Transverse colon (tissue), 4 donors: Measurements from ENCODE around the gene SEMA3G. TPM values are rescaled to one million over a fixed set of nuclear protein-coding genes. Genes with fewer than 3 reads are reported as not detected.

Experiments
- DNase-seq: peaks from one replicate; pipeline ENCODE4 v3.0.0-alpha.2; 2019
- H3K27ac ChIP-seq, 4 donors: fragments of 200-600 bp; sonication (generic); 2 replicates each; pipeline ENCODE4 v1.5.1; 2016 to 2018; ENCODE audit warnings: inconsistent platforms in 4 of 4
- H3K27me3 ChIP-seq: fragments of 200-600 bp; sonication (generic); 2 replicates; pipeline ENCODE4 v1.5.1; 2017; ENCODE audit warnings: inconsistent platforms
- H3K36me3 ChIP-seq, 4 donors: fragments of 200-600 bp; sonication (generic); 2 replicates each; pipeline ENCODE4 v1.5.1; 2017 to 2019; ENCODE audit warnings: inconsistent platforms in 4 of 4
- H3K4me1 ChIP-seq, 4 donors: fragments of 200-600 bp; sonication (generic); 2 replicates each; pipeline ENCODE4 v1.5.1; 2017 to 2020; ENCODE audit warnings: inconsistent platforms in 4 of 4
- H3K4me3 ChIP-seq, 4 donors: fragments of 200-600 bp; sonication (generic); 1 replicate in 1 of 4; 2 replicates in 3 of 4; pipeline versions ENCODE4 v1.5.1 to v1.6.1; 2017 to 2019; ENCODE audit warnings: inconsistent platforms in 4 of 4
- H3K9me3 ChIP-seq, 2 donors: fragments of 200-600 bp; sonication (generic); 2 replicates each; pipeline ENCODE4 v1.5.1; 2017 to 2019; ENCODE audit warnings: inconsistent platforms in 2 of 2
- CTCF ChIP-seq, 5 experiments: fragments of 200-600 bp in 3 of 5; fragments of 450-650 bp in 2 of 5; sonication (generic) in 3 of 5; IDR thresholded peaks; 1 replicate in 2 of 5; 2 replicates in 3 of 5; pipeline ENCODE4 v1.5.1; 2016 to 2017; ENCODE audit warnings: antibody characterized with exemption in 5 of 5, inconsistent platforms in 3 of 5, mild to moderate bottlenecking in 2 of 5, moderate library complexity in 1 of 5
- EP300 ChIP-seq: sonication (generic); formaldehyde crosslinking; IDR thresholded peaks from one replicate; pipeline ENCODE4 v1.6.1; 2017; ENCODE audit warnings: antibody characterized with exemption, low read depth
- POLR2A ChIP-seq: fragments of 450-650 bp; IDR thresholded peaks from one replicate; pipeline ENCODE4 v1.6.1; 2016; ENCODE audit warnings: antibody characterized with exemption, mild to moderate bottlenecking, moderate library complexity
- POLR2AphosphoS5 ChIP-seq, 3 donors: sonication (generic); formaldehyde crosslinking; IDR thresholded peaks; one replicate each; pipeline ENCODE4 v1.6.1; 2016; ENCODE audit warnings: antibody characterized with exemption in 3 of 3
- WGBS, 2 donors: methylation state at CpG; one replicate each; pipeline ENCODE4 v1.1.5; 2018; ENCODE audit warnings: low coverage in 1 of 2; 5-methylcytosine and 5-hydroxymethylcytosine counted together
- in situ Hi-C, 4 donors: fragments of 200-750 bp; cut with MboI; loops; one replicate each; pipeline versions ENCODE4 v1.15.0 to v1.15.1; 2017; ENCODE audit warnings: low sequenced_read_pairs in 3 of 4, low pct_ligation_motif_present in 1 of 4, low pct_unique_long_range_greater_than_20kb in 1 of 4
- intact Hi-C: fragments of 100-400 bp; cut with DNase I; formaldehyde crosslinking; loops from one replicate; pipeline ENCODE4 v1.15.1; 2023; ENCODE audit warnings: low total_unique reads
- total RNA-seq, 4 donors: library from RNA; depleted of rRNA; stranded (reverse); fragments of >200 nt; gene quantifications; one replicate each; pipeline ENCODE4 v1.1.0, GENCODE V29; 2016

The SEMA3G gene
- total RNA-seq, 4 donors from 2014 or later: 1.2 to 21.7 (median 2.3) TPM

- H3K9me3 ChIP-seq: no peaks in the 10 kb centered on the region
- no peak overlapping the region for H3K4me3 ChIP-seq
- H3K36me3 ChIP-seq: no peaks in the 10 kb centered on the region
- H3K4me1 ChIP-seq: no peaks in the 10 kb centered on the region
- in situ Hi-C loops: no loop called here
- no peak for DNase-seq
- TF ChIP-seq POLR2A (no peak), CTCF (IDR thresholded peaks at IDR 0.05) (no peak)
- no peak overlapping the region for H3K27ac ChIP-seq
- H3K27me3 ChIP-seq: no peaks in the 10 kb centered on the region
- intact Hi-C loops: no loop called here
- 82% methylated on average over 9 of the region's 9 CpGs; no CpG with 5 or more reads in 1 of the 2 donors for WGBS, 2 donors
These were observed 60.7 kb downstream of the SEMA3G start for GRCh38 chr3:52384019-52384761.

GRCh38 chr3:52383446-52383845 lies 61.5 kb downstream of the SEMA3G start:
- intact Hi-C loops (no loop called here), in situ Hi-C loops (no loop called here)
- Histone ChIP-seq H3K4me1 (no peaks in the 10 kb centered on the region), H3K9me3 (no peaks in the 10 kb centered on the region), H3K4me3 (no peak overlapping the region), H3K36me3 (no peaks in the 10 kb centered on the region), H3K27ac (no peak overlapping the region), H3K27me3 (no peaks in the 10 kb centered on the region)
- TF ChIP-seq POLR2A (no peak), CTCF (IDR thresholded peaks at IDR 0.05) (no peak), POLR2AphosphoS5 (IDR thresholded peaks at IDR 0.05) (no peak), EP300 (no peak)
- no peak for DNase-seq
- WGBS, 2 donors: 96% methylated on average over 14 of the region's 14 CpGs; no CpG with 5 or more reads in 1 of the 2 donors

Other genes with a start within 250 kb of the SEMA3G start
- gene ALAS1, start 246.9 kb downstream of the SEMA3G start, total RNA-seq: 100 to 1,000 TPM in 1 of 4 donors, 10 to 100 TPM in 3; 70.1 to 101 (median 84.0) TPM
- under 1 TPM in 1 of 4 donors, not detected in 3; 0.16 TPM for gene TLR9, start 219.5 kb downstream of the SEMA3G start, total RNA-seq
- gene TWF2, start 205.9 kb downstream of the SEMA3G start, total RNA-seq: 10 to 100 TPM; 29.9 to 82.7 (median 61.0) TPM
- 1 to 10 TPM; 2.0 to 8.4 (median 6.2) TPM for gene PPM1M, start 199.3 kb downstream of the SEMA3G start, total RNA-seq
- gene WDR82, start 166.5 kb downstream of the SEMA3G start, total RNA-seq: 10 to 100 TPM; 14.6 to 44.9 (median 40.8) TPM
- gene GLYCTK, start 157.3 kb downstream of the SEMA3G start, total RNA-seq: 100 to 1,000 TPM in 1 of 4 donors, 10 to 100 TPM in 3; 43.7 to 118 (median 73.7) TPM
- 100 to 1,000 TPM in 1 of 4 donors, 10 to 100 TPM in 3; 17.6 to 102 (median 26.3) TPM for gene DNAH1, start 128.8 kb downstream of the SEMA3G start, total RNA-seq
- 100 to 1,000 TPM in 2 of 4 donors, 10 to 100 TPM in 2; 61.8 to 588 (median 92.6) TPM for gene BAP1, start 35.1 kb downstream of the SEMA3G start, total RNA-seq
- 10 to 100 TPM in 3 of 4 donors, 1 to 10 TPM in 1; 6.0 to 24.2 (median 16.4) TPM for gene PHF7, start 34.4 kb downstream of the SEMA3G start, total RNA-seq
- 10 to 100 TPM in 1 of 4 donors, 1 to 10 TPM in 1, not detected in 2; 7.1 to 10.4 TPM for gene TNNC1, start 8.9 kb upstream of the SEMA3G start, total RNA-seq
- gene NISCH, start 10.5 kb upstream of the SEMA3G start, total RNA-seq: 100 to 1,000 TPM in 2 of 4 donors, 10 to 100 TPM in 2; 72.0 to 137 (median 98.6) TPM
- 100 to 1,000 TPM in 1 of 4 donors, 10 to 100 TPM in 3; 42.6 to 152 (median 70.3) TPM for gene STAB1, start 50.2 kb upstream of the SEMA3G start, total RNA-seq
- gene NT5DC2, start 88.8 kb upstream of the SEMA3G start, total RNA-seq: 10 to 100 TPM in 2 of 4 donors, 1 to 10 TPM in 1, not detected in 1; 5.5 to 16.7 (median 14.9) TPM
- gene UQCC5, start 91.5 kb upstream of the SEMA3G start, total RNA-seq: 10 to 100 TPM in 1 of 4 donors, 1 to 10 TPM in 2, not detected in 1; 2.6 to 22.1 (median 4.0) TPM
- gene PBRM1, start 240.8 kb upstream of the SEMA3G start, total RNA-seq: 100 to 1,000 TPM in 2 of 4 donors, 10 to 100 TPM in 2; 60.3 to 335 (median 134) TPM
- gene GNL3, start 240.9 kb upstream of the SEMA3G start, total RNA-seq: 10 to 100 TPM; 19.1 to 54.5 (median 37.4) TPM